ENCODE results near the gene TNIP1. TPM values are rescaled to one million over a fixed set of nuclear protein-coding genes. Genes with fewer than 3 reads are reported as not detected.

The TNIP1 gene, protein sequence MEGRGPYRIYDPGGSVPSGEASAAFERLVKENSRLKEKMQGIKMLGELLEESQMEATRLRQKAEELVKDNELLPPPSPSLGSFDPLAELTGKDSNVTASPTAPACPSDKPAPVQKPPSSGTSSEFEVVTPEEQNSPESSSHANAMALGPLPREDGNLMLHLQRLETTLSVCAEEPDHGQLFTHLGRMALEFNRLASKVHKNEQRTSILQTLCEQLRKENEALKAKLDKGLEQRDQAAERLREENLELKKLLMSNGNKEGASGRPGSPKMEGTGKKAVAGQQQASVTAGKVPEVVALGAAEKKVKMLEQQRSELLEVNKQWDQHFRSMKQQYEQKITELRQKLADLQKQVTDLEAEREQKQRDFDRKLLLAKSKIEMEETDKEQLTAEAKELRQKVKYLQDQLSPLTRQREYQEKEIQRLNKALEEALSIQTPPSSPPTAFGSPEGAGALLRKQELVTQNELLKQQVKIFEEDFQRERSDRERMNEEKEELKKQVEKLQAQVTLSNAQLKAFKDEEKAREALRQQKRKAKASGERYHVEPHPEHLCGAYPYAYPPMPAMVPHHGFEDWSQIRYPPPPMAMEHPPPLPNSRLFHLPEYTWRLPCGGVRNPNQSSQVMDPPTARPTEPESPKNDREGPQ
- total RNA-seq = 100 to 1,000 TPM; 127 TPM

DNA sequence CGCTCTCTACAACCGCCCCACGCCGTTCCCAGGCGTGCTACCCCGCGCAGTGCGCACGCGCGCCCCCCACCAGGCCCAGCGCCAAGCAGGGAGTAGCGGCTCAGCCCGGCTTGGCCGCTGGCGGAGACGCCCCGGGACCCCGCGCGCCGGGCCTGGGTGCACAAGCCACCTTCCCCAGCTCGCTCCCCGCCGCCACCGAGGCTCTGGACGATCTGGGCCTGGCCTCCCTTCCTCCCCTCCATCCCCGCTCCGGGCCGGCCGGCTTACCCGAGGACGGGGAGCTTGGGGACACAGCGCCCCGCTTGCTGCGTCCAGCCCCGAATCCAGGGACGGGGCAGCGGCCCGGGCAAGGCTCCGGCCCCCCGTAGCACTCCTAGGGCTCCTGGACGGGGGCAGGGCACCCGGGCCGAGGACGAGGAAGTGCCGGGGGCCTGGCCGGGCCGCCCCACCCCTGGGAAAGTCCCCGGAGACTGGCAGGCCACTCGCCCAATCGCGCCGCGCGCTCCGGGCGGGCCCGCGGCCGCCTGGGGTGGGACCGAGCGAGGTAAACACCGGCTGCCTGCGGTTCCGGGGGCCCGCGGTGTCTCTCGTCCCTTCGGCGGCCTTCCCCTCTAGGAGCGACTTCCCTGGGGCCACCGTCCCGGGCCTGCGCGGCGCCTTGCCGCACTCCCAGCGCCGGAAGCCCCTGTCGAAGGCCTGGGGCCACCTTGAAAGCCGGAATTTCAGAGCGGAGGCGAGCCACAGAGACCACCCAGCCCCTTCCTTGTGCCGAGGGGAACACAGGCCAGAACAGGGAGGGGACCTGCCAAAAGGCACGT is at the start of gene TNIP1:
TSS of gene TNIP1 (minus strand) at position 422 of the 818 bp plus-strand sequence. CDS start 15,939 bp downstream, outside the sequence.
- H3K9me3 Mint-ChIP-seq = no peaks in the 10 kb centered on the region
- H3K4me3 Mint-ChIP-seq = peak within 1 kb of the TSS; percentile 83
- POLR2A ChIA-PET = interaction anchor here (0.7 kb wide), 1 partner anchor 1121 kb away, joined by 4 read pairs; no protein-coding TSS in a partner anchor
- H3K27me3 Mint-ChIP-seq = no peaks in the 10 kb centered on the region
- peak; percentile 92 for DNase-seq
- peaks cover 82% of the 10 kb centered on the region for H3K4me1 Mint-ChIP-seq
- peak within 1 kb of the TSS; percentile 88 for H3K27ac Mint-ChIP-seq
- CTCF ChIA-PET = interaction anchor here (0.6 to 2.6 kb wide), 8 partner anchors 8 to 84 kb away, joined by 3 to 13 read pairs (median 5); no protein-coding TSS in a partner anchor
- H3K36me3 Mint-ChIP-seq (ENCODE audit: low read depth) = peaks cover 35% of the 10 kb centered on the region

- Mint-ChIP-seq H3K9me3 (no peaks in the 10 kb centered on the region), H3K27ac (peak overlapping the region; percentile 7), H3K27me3 (no peaks in the 10 kb centered on the region), H3K4me3 (no peak overlapping the region), H3K36me3 (ENCODE audit: low read depth) (peaks cover 83% of the 10 kb centered on the region), H3K4me1 (peaks cover 62% of the 10 kb centered on the region)
- POLR2A ChIA-PET = no interaction called here
- CTCF ChIA-PET = interaction anchor here (1.0 to 2.6 kb wide), 9 partner anchors 13 to 126 kb away, joined by 3 to 12 read pairs (median 4); partner anchors contain the start of gene ANXA6
- DNase-seq = no peak
Observed at GRCh38 chr5:151130235-151130921, 49.5 kb upstream of the TNIP1 start.

DNA sequence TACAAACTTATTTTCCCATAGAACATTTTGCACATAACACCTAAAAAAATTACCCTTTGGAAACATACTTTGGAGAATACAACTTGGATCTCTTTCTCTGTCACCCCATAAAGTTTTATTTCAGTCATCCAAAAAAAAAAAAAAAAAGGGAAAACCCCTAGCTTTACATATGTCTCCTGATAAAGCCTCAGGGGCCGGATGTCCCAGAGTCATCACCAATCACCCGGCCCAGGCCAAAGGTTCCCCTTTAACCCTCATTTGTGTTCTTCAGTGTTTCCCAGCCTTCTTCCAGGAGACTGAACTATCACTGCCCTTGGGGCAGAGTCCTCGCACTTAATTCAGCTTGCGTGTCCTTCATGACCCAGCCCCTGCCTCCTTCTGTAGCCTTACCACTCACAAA is 48.0 kb upstream of the TNIP1 start:
- H3K27me3 Mint-ChIP-seq = no peaks in the 10 kb centered on the region
- H3K36me3 Mint-ChIP-seq (ENCODE audit: low read depth) = peaks cover 79% of the 10 kb centered on the region
- peaks cover 67% of the 10 kb centered on the region for H3K4me1 Mint-ChIP-seq
- DNase-seq = no peak
- CTCF ChIA-PET = interaction anchor here (0.6 to 2.6 kb wide), 10 partner anchors 11 to 371 kb away, joined by 3 to 11 read pairs (median 4); partner anchors contain the start of gene ANXA6
- H3K4me3 Mint-ChIP-seq = no peak overlapping the region
- no peaks in the 10 kb centered on the region for H3K9me3 Mint-ChIP-seq
- peak overlapping the region; percentile 52 for H3K27ac Mint-ChIP-seq
- POLR2A ChIA-PET = no interaction called here

- Mint-ChIP-seq H3K36me3 (ENCODE audit: low read depth) (peaks cover 75% of the 10 kb centered on the region), H3K4me1 (peaks cover 59% of the 10 kb centered on the region), H3K9me3 (no peaks in the 10 kb centered on the region), H3K27ac (peak overlapping the region; percentile 52), H3K4me3 (no peak overlapping the region), H3K27me3 (no peaks in the 10 kb centered on the region)
- CTCF ChIA-PET = interaction anchor here (1.3 to 8.2 kb wide), 3 partner anchors 18 to 37 kb away, joined by 3 to 126 read pairs (median 20); no protein-coding TSS in a partner anchor
- no peak for DNase-seq
- POLR2A ChIA-PET = no interaction called here
Observed at GRCh38 chr5:151127926-151128325, 47.1 kb upstream of the TNIP1 start.

GRCh38 chr5:151126199-151126645 is 45.4 kb upstream of the TNIP1 start:
- ChIA-PET POLR2A (interaction anchor here (0.6 to 1.3 kb wide), 3 partner anchors 24 to 37 kb away, joined by 3 read pairs; partner anchors contain the start of gene ANXA6), CTCF (interaction anchor here (0.7 to 8.2 kb wide), 33 partner anchors 10 to 279 kb away, joined by 3 to 126 read pairs (median 5); partner anchors contain the start of genes ANXA6 and GM2A)
- H3K9me3 Mint-ChIP-seq = no peaks in the 10 kb centered on the region
- peaks cover 76% of the 10 kb centered on the region for H3K36me3 Mint-ChIP-seq (ENCODE audit: low read depth)
- DNase-seq = peak; percentile 70
- peak overlapping the region; percentile 79 for H3K27ac Mint-ChIP-seq
- no peaks in the 10 kb centered on the region for H3K27me3 Mint-ChIP-seq
- no peak overlapping the region for H3K4me3 Mint-ChIP-seq
- H3K4me1 Mint-ChIP-seq = peaks cover 42% of the 10 kb centered on the region

DNA sequence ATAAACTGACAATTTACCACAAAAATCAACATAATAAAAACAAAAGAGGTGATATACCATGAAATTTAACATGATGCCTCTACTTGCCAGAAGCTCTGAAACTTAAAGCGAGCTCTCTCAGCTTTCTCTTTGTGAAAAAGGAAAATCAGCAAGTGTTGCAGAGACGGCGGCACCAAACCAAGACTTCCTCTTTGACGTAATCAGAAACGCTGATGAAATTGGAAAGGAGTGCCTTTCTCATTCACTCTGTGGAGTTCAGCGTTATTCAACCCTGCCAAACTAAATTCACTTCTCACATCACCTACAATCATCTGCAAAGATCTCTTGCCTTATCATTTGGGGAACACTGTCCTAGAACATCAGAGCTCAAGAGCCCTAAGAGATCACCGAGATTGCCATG is 44.6 kb upstream of the TNIP1 start:
- H3K9me3 Mint-ChIP-seq = no peaks in the 10 kb centered on the region
- H3K27me3 Mint-ChIP-seq = no peaks in the 10 kb centered on the region
- peak; percentile 16 for DNase-seq
- CTCF ChIA-PET = interaction anchor here (0.8 to 8.2 kb wide), 28 partner anchors 10 to 127 kb away, joined by 3 to 126 read pairs (median 5); partner anchors contain the start of genes ANXA6 and GM2A
- POLR2A ChIA-PET = interaction anchor here (0.6 to 1.3 kb wide), 3 partner anchors 25 to 38 kb away, joined by 3 read pairs; partner anchors contain the start of gene ANXA6
- peak overlapping the region; percentile 79 for H3K27ac Mint-ChIP-seq
- H3K4me3 Mint-ChIP-seq = no peak overlapping the region
- peaks cover 78% of the 10 kb centered on the region for H3K36me3 Mint-ChIP-seq (ENCODE audit: low read depth)
- H3K4me1 Mint-ChIP-seq = peaks cover 34% of the 10 kb centered on the region

GRCh38 chr5:151123897-151124751 is 43.3 kb upstream of the TNIP1 start:
- peaks cover 81% of the 10 kb centered on the region for H3K36me3 Mint-ChIP-seq (ENCODE audit: low read depth)
- H3K4me1 Mint-ChIP-seq = peaks cover 34% of the 10 kb centered on the region
- POLR2A ChIA-PET = no interaction called here
- no peak overlapping the region for H3K4me3 Mint-ChIP-seq
- no peaks in the 10 kb centered on the region for H3K27me3 Mint-ChIP-seq
- H3K27ac Mint-ChIP-seq = peak overlapping the region; percentile 81
- no peaks in the 10 kb centered on the region for H3K9me3 Mint-ChIP-seq
- CTCF ChIA-PET = interaction anchor here (1.0 to 8.2 kb wide), 4 partner anchors 8 to 73 kb away, joined by 3 to 126 read pairs (median 46); no protein-coding TSS in a partner anchor
- no peak for DNase-seq

- ChIA-PET POLR2A (no interaction called here), CTCF (interaction anchor here (1.0 to 8.2 kb wide), 5 partner anchors 11 to 73 kb away, joined by 3 to 126 read pairs (median 3); no protein-coding TSS in a partner anchor)
- H3K9me3 Mint-ChIP-seq = no peaks in the 10 kb centered on the region
- H3K27ac Mint-ChIP-seq = no peak overlapping the region
- no peaks in the 10 kb centered on the region for H3K27me3 Mint-ChIP-seq
- no peak overlapping the region for H3K4me3 Mint-ChIP-seq
- peaks cover 77% of the 10 kb centered on the region for H3K36me3 Mint-ChIP-seq (ENCODE audit: low read depth)
- DNase-seq = no peak
- H3K4me1 Mint-ChIP-seq = peaks cover 29% of the 10 kb centered on the region
Observed at GRCh38 chr5:151122828-151123227, 42.0 kb upstream of the TNIP1 start.

GRCh38 chr5:151121665-151122064 is 40.8 kb upstream of the TNIP1 start:
- CTCF ChIA-PET = interaction anchor here (1.0 to 8.2 kb wide), 5 partner anchors 11 to 72 kb away, joined by 3 to 126 read pairs (median 3); no protein-coding TSS in a partner anchor
- Mint-ChIP-seq H3K4me3 (no peak overlapping the region), H3K4me1 (peaks cover 20% of the 10 kb centered on the region), H3K36me3 (ENCODE audit: low read depth) (peaks cover 79% of the 10 kb centered on the region), H3K27me3 (no peaks in the 10 kb centered on the region), H3K9me3 (no peaks in the 10 kb centered on the region), H3K27ac (no peak overlapping the region)
- no peak for DNase-seq
- POLR2A ChIA-PET = no interaction called here

DNA sequence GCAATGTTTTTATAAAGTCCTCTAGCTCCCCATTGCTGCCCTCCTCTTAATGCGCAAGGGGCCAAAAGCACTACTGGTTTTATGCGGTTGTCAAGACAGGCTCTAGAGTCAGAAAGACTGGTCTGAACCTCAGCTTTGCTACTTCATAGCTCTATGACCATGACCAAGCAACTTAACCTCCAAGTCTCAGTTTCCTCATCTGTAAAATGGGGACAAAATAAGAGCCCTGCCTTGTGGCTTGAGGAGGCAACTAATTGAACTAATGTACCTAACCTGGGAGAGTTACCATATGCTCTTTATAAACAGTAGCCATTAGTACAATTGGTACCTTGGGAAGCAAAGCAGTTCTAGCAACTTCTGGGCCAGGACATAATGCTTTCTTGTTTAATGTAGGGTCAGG is 40.3 kb upstream of the TNIP1 start:
- Mint-ChIP-seq H3K27me3 (no peaks in the 10 kb centered on the region), H3K9me3 (no peaks in the 10 kb centered on the region), H3K4me1 (peaks cover 14% of the 10 kb centered on the region), H3K4me3 (no peak overlapping the region), H3K27ac (no peak overlapping the region), H3K36me3 (ENCODE audit: low read depth) (peaks cover 75% of the 10 kb centered on the region)
- CTCF ChIA-PET = interaction anchor here (1.2 to 8.2 kb wide), 2 partner anchors 23 to 44 kb away, joined by 3 to 126 read pairs; no protein-coding TSS in a partner anchor
- DNase-seq = no peak
- POLR2A ChIA-PET = no interaction called here

All from activated CD4-positive, alpha-beta T cell treated with anti-CD3 and anti-CD28 coated beads, Interleukin-2, amount 10 ng/mL, durations not matched to agents 7 days and 5 days (primary cell).